SK-N-SH treated with all-trans-retinoic acid at 6 μM for 48 hours (cell line): ENCODE measurements around the gene LRRC51.

ENCODE experiments used
- ARNTL ChIP-seq: fragments of 450-650 bp; formaldehyde crosslinking; IDR thresholded peaks from 2 replicates; pipeline ENCODE4 v1.5.0; 2020; ENCODE audit warnings: low read depth, mild to moderate bottlenecking, moderate library complexity, borderline replicate concordance
- CSDC2 ChIP-seq: fragments of 250-450 bp; sonication (Bioruptor Pico); IDR thresholded peaks from 2 replicates; pipeline ENCODE4 v1.5.0; 2020; ENCODE audit warnings: mild to moderate bottlenecking, moderate library complexity
- CSRNP3 ChIP-seq: fragments of 250-450 bp; sonication (Bioruptor Pico); IDR thresholded peaks from 2 replicates; pipeline ENCODE4 v1.5.1; 2021; ENCODE audit warnings: mild to moderate bottlenecking, moderate library complexity
- PATZ1 ChIP-seq: fragments of 250-450 bp; sonication (Bioruptor Pico); IDR thresholded peaks from 2 replicates; pipeline ENCODE4 v1.8.0; 2020; ENCODE audit warnings: mild to moderate bottlenecking, moderate library complexity, borderline replicate concordance
- POU6F1 ChIP-seq: fragments of 250-450 bp; sonication (Bioruptor Pico); IDR thresholded peaks from 2 replicates; pipeline ENCODE4 v1.8.0; 2021; ENCODE audit warnings: low read depth, mild to moderate bottlenecking, moderate library complexity, borderline replicate concordance
- SNAI2 ChIP-seq: fragments of 250-450 bp; sonication (Bioruptor Pico); IDR thresholded peaks from 2 replicates; pipeline ENCODE4 v1.5.0; 2020; ENCODE audit warnings: mild to moderate bottlenecking, moderate library complexity
- TCF4 ChIP-seq: fragments of 250-450 bp; sonication (Bioruptor Pico); IDR thresholded peaks from 2 replicates; pipeline ENCODE4 v1.8.0; 2021; ENCODE audit warnings: mild to moderate bottlenecking, moderate library complexity, borderline replicate concordance
- ZFP3 ChIP-seq: fragments of 250-450 bp; sonication (Bioruptor Pico); IDR thresholded peaks from 2 replicates; pipeline ENCODE4 v1.5.0; 2020; ENCODE audit warnings: mild to moderate bottlenecking, moderate library complexity
- ZFP30 ChIP-seq: fragments of 450-650 bp; formaldehyde crosslinking; IDR thresholded peaks from 2 replicates; pipeline ENCODE4 v1.5.0; 2022; ENCODE audit warnings: mild to moderate bottlenecking, moderate library complexity
- ZNF565 ChIP-seq: fragments of 450-650 bp; formaldehyde crosslinking; conservative IDR thresholded peaks from 2 replicates; pipeline ENCODE4 v1.5.0; 2020; ENCODE audit warnings: low read depth, mild to moderate bottlenecking, moderate library complexity

GRCh38 chr11:72112978-72113808 lies 32.5 kb downstream of the LRRC51 start:
- TF ChIP-seq ARNTL (no peak), POU6F1 (CRISPR knock-in tag) (no peak), TCF4 (CRISPR knock-in tag) (no peak), PATZ1 (CRISPR knock-in tag) (no peak), ZNF565 (no peak), ZFP30 (CRISPR knock-in tag) (no peak), ZFP3 (no peak), SNAI2 (CRISPR knock-in tag) (no peak), CSRNP3 (CRISPR knock-in tag) (no peak), CSDC2 (CRISPR knock-in tag) (no peak)
